Measurements from ENCODE around the gene ADGRE2.

- TF ChIP-seq CTCF (conservative IDR thresholded peaks at IDR 0.05 in 1 of 2, IDR thresholded peaks at IDR 0.05 in 1 of 2; ENCODE audit: low read depth in 1 of 2, low read length in 2 of 2) (no peak), EZH2 (IDR thresholded peaks at IDR 0.05; ENCODE audit: low read length, missing control alignments) (no peak)
Observed at GRCh38 chr19:14758816-14759215, 19.5 kb downstream of the ADGRE2 start.
